PC-9 (cell line): ENCODE measurements around the gene TRMT2A.

Experiments
- EZH2 ChIP-seq: fragments of 200-600 bp; sonication (generic); IDR thresholded peaks from 2 replicates; pipeline ENCODE4 v1.8.0; 2017; ENCODE audit warnings: antibody characterized with exemption, low read depth
- TF ChIP-seq, protein P1 (sequence below): fragments of 200-600 bp; sonication (generic); conservative IDR thresholded peaks from 2 replicates; pipeline ENCODE4 v1.6.1; 2017; ENCODE audit warnings: mixed run types, antibody characterized with exemption, mild to moderate bottlenecking, moderate library complexity

DNA sequence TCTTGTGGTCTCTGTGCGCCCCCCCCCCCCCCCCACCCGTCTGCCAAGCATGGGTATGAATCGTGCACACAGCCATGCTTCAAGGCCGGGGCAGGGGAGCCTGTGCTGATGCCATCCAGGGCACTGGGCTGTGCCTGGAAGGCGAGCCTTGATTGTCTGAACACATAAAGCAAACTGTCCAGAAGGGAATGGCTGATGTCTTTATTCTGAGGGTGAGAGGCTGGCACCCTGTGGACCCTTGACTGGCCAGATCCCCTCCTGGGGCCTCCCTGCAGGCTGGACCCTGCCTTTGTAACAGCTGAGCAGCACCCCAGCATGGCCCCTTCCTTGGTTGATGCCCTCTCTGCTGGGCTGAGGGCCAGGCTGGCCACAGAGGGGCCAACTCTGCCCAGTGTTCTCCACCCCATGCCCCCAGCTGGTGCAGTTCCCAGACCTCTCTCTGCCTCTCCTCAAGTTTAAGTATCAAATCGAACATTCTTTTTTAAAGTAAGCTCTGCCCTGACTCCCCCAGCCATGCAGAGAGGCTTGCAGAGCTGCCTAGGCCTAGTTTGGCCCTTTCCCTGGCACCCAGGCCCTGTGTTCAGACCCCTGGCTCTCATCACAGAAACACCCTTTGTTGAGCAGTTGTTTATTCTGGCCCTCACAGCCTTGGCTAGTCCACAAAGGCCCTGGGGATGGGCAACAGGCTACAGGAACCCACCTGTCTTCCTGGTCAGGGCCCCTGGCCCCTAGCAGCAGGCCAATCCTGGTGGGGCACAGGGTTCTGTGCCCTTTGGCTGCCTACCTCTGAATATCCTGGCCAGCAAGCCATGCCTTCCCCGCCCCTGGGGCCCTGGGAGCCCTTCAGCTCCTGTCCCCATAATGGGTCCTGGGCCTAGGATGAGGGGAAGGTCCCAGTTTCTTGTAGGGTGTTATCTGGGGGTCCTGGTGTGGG is 5.1 kb downstream of the TRMT2A start:
- TF ChIP-seq, protein P1, sequence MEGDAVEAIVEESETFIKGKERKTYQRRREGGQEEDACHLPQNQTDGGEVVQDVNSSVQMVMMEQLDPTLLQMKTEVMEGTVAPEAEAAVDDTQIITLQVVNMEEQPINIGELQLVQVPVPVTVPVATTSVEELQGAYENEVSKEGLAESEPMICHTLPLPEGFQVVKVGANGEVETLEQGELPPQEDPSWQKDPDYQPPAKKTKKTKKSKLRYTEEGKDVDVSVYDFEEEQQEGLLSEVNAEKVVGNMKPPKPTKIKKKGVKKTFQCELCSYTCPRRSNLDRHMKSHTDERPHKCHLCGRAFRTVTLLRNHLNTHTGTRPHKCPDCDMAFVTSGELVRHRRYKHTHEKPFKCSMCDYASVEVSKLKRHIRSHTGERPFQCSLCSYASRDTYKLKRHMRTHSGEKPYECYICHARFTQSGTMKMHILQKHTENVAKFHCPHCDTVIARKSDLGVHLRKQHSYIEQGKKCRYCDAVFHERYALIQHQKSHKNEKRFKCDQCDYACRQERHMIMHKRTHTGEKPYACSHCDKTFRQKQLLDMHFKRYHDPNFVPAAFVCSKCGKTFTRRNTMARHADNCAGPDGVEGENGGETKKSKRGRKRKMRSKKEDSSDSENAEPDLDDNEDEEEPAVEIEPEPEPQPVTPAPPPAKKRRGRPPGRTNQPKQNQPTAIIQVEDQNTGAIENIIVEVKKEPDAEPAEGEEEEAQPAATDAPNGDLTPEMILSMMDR, result no peak
- TF ChIP-seq EZH2, result no peak
